HEK293 (cell line): Measurements from ENCODE around the gene NCLN.

Source experiments
- GLI4 ChIP-seq: fragments of 450-650 bp; formaldehyde crosslinking; IDR thresholded peaks from 2 replicates; pipeline ENCODE4 v1.5.1; 2016; ENCODE audit warnings: missing biosample characterization, missing genetic modification characterization
- REST ChIP-seq: fragments of 450-650 bp; formaldehyde crosslinking; IDR thresholded peaks from 2 replicates; pipeline ENCODE4 v1.5.1; 2016; ENCODE audit warnings: missing biosample characterization, missing genetic modification characterization
- ZBTB17 ChIP-seq: fragments of 450-650 bp; formaldehyde crosslinking; IDR thresholded peaks from 2 replicates; pipeline ENCODE4 v1.5.1; 2016; ENCODE audit warnings: missing biosample characterization, missing genetic modification characterization
- ZEB2 ChIP-seq: fragments of 450-650 bp; formaldehyde crosslinking; IDR thresholded peaks from 2 replicates; pipeline ENCODE4 v1.5.1; 2016; ENCODE audit warnings: missing biosample characterization, missing genetic modification characterization
- ZNF169 ChIP-seq: fragments of 450-650 bp; formaldehyde crosslinking; IDR thresholded peaks from 2 replicates; pipeline ENCODE4 v1.5.1; 2016; ENCODE audit warnings: missing biosample characterization, missing genetic modification characterization
- ZNF530 ChIP-seq: fragments of 450-650 bp; formaldehyde crosslinking; IDR thresholded peaks from 2 replicates; pipeline ENCODE4 v1.5.1; 2016; ENCODE audit warnings: low read depth, missing biosample characterization, missing genetic modification characterization
- TF ChIP-seq, protein P1 (sequence below): fragments of 450-650 bp; formaldehyde crosslinking; IDR thresholded peaks from 2 replicates; pipeline ENCODE4 v1.5.1; 2016; ENCODE audit warnings: missing biosample characterization, missing genetic modification characterization

DNA sequence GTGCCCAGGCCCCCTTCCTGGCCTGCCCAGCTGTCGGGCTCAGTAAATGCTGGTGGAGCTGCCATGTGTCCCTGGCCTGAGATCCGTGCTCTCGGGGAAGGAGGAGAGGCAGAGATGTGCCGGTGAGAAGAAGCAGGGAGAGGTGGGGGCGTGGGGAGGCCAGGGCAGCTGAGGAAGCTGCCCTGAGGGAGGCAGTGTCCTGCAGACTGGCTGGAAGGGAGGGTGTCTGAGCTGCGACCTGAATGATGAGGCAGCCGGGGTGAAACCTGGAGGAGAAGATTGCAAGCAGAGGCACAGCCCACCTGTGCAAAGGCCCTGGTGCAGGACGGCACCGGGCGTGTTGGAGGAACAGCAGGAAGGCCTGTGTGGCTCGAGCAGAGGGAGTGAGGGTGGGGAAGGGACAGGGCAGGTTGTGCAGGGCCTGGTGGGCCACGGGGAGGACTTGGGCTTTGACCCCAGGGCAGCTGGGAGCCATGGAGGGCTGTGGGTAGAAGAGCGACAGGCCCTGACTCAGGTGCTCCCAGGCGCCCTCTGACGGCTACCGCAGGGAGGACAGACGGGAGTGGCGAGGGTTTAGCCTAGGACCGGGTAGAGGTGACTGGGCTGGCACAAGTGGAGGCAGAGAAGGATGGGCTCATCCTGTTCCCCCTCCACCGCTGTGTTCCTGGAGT lies 24.8 kb downstream of the NCLN start:
- TF ChIP-seq, protein P1, sequence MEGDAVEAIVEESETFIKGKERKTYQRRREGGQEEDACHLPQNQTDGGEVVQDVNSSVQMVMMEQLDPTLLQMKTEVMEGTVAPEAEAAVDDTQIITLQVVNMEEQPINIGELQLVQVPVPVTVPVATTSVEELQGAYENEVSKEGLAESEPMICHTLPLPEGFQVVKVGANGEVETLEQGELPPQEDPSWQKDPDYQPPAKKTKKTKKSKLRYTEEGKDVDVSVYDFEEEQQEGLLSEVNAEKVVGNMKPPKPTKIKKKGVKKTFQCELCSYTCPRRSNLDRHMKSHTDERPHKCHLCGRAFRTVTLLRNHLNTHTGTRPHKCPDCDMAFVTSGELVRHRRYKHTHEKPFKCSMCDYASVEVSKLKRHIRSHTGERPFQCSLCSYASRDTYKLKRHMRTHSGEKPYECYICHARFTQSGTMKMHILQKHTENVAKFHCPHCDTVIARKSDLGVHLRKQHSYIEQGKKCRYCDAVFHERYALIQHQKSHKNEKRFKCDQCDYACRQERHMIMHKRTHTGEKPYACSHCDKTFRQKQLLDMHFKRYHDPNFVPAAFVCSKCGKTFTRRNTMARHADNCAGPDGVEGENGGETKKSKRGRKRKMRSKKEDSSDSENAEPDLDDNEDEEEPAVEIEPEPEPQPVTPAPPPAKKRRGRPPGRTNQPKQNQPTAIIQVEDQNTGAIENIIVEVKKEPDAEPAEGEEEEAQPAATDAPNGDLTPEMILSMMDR (tag by site-specific recombination): peak; percentile 79
- TF ChIP-seq REST (no peak), ZBTB17 (tag by site-specific recombination) (no peak), ZEB2 (0 out of 2 replicates have a peak, but pooled peaks have one; percentile 19), ZNF169 (tag by site-specific recombination) (no peak), ZNF530 (tag by site-specific recombination) (no peak), GLI4 (no peak)
